HG03342 (cell line): ENCODE measurements around the gene LAMA2.

Source experiments
- ATAC-seq: cut with Tn5 transposase; IDR thresholded peaks from one replicate; pipeline ENCODE4 v1.9.1; 2021; ENCODE audit warnings: mild to moderate bottlenecking, moderate library complexity; ENCODE audit not compliant: unreplicated experiment

LAMA2 gene

DNA sequence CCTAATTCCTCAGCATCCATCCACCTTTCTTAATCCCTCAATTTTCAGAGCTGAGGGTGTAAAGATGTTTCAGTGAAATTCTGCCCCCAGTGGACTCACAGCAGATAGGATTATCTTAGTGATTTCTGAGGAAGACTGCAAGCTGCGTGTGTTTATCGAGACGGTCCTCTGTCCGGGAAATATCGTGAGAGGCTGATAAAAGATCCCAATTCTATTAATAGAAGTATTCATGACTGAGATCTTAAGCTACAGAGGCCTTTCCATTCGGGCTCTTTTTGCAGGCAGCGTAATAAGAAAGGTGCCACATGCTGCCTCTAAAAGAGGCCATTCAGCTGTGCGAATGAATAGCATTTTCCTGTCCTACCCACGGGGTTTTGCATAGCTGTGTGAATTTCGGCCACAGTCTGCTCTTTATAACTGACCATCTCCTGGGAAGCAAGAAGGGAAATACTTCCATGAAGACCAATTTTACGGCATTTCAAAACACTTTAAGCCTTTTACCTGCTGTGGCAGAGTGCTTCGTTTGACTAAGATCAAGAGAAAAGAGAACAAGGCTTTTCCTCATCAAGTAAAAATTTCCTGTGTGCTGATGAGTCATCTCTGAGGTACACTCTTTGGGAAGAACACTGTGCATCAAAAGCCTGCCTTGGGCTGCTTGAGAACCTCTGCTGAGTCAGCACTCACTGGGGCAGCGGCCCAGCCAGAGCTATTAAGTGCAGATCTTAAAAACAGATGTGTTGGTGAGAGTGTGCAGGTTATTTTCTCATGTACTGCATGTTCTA is 618.2 kb downstream of the LAMA2 start:
- no peak for ATAC-seq

DNA sequence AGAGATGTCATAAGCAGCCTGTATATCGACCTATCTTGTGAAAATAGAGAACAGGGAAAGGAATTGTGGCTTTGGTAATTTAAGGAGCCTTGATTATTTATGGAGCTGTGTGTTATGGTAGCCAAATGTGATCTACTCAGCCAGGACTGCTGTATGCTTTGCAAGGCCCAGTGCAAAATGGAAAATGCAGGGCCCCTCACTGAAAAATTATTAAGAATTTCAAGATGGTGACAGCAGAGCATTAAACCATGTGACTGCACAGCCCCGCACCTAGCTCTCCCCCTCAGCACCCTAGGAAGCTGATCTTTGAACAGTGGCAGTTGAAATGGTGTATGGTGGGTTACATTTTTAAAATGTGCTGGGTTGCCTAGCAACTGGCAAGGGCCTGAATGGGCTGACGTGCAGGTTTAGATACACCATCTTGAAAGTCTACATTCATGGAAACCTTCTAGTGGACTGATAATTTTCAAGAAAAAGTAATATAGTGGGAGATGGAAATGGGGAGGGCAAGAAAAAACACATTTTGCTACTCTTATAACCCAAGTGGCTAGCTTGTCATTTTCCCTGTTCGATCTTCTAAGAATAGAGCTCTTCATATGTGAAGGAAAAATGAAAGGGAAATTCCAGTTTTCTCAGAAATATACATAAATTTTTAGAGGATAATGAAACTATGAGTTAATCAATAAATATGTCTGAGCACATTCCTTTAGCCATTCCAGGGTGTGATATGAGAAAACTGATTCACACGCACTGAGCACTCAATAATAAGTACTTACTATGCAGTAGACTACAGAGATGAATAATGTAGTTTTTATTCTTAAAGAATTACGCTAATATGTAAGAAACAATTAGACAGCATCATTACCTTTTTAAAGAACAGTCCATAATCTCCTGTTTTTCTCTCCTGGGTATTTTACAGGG is 619.1 kb downstream of the LAMA2 start:
- no peak for ATAC-seq

DNA sequence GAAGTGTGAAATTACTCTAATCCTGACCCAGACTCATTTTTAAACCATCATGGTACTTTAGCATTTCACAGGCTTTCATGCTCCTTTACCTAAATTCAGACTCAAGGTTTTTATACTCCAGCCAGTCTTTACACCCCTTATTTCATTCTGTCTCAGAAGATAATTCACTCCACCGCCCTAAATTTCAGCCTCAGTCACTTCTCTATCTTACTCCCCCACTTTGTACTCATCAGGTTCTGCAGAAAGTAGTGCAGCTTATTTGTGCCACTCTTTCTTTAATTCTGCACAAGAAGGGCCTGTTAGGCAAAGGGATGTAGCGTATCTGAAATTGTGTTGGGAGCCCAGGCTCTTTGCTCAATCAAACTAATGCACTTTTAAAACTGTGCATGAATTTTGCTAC is 621.5 kb downstream of the LAMA2 start:
- no peak for ATAC-seq

DNA sequence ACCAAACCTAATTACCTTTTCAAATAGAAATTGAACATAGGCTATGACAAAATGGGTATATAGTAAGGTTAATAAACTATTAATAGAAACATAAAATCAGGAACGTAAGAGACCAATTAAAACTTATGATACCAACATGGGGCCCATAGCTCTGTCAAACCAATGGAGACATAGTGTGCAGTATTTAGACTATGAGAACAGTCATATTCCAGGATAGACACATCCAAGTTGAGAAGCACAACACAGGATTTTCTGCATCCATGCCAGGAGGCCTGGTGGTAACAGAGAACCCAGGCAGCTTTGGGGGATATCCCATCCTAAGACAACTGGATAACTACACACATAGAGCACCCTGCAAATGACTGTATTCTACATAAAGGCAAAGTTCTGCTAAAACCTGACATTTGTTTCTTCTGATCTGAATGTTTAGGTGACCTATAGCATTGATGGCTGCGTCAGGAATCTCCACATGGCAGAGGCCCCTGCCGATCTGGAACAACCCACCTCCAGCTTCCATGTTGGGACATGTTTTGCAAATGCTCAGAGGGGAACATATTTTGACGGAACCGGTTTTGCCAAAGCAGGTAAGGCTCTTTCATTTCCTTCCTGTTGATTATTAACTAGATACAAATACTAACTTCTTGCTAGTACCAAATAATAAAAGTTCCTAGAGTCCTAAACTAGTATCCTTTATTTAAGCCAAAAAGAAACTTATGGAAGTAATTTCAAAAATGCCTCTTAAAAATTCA is 624.3 kb downstream of the LAMA2 start:
- no peak for ATAC-seq

DNA sequence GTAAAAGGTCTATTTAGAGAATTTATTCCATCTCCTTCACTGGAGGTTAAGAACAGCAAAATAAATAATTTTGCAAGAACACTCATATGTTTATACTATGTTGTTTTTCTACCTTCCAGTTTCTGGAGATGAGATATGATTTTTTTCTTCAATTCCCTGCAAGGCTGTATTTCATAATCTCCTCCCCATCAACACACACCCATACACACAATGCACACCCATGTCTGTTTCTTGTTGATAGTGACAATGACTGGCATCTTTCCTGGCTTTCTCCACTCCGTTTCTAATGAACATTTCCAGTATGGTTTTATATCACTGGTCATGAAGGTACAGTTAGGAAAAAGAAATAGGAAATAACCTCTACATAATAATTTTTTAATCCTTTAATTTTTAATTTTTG is 624.9 kb downstream of the LAMA2 start:
- no peak for ATAC-seq

DNA sequence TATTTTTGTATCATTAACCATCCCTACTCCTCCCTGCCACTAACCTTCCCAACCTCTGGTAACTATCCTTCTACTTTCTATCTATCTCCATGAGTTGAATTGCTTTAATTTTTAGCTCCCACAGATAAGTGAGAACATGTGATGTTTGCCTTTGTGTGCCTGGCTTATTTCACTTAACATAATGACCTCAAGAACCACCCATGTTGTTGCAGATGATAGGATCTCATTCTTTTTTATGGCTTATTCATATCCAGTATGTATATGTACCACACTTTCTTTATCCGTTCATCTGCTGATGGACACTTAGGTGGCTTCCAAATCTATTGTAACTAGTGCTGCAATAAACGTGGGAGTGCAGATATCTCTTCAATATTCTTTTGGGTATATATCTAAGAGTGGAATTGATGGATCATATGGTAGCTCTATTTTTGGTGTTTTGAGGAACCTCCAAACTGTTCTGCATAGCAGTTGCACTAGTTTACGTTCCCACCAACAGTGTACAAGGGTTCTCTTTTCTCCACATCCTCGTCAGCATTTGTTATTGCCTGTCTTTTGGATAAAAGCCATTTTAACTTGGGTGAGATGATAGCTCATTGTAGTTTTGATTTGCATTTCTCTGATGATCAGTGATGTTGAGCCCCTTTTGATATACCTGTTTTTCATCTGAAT is 625.7 kb downstream of the LAMA2 start:
- no peak for ATAC-seq

DNA sequence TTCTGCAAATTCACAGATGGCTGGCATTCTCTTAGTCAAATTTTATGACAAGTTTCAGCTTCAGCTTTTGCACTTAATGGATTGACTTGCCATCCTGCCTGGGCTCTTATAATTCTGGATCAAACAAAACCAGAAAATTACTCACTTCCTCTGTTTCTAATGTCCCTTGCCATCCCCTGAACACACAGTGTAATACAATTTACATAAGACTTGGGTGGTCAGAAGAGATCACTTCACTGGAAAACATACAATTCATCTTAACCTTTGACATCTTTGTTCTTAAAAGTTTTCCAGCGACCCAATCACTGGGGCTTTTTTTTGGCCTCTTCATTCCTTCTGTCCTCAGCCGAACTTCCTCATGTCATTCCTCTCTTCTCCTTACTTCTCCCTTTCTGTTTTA is 628.0 kb downstream of the LAMA2 start:
- no peak for ATAC-seq

DNA sequence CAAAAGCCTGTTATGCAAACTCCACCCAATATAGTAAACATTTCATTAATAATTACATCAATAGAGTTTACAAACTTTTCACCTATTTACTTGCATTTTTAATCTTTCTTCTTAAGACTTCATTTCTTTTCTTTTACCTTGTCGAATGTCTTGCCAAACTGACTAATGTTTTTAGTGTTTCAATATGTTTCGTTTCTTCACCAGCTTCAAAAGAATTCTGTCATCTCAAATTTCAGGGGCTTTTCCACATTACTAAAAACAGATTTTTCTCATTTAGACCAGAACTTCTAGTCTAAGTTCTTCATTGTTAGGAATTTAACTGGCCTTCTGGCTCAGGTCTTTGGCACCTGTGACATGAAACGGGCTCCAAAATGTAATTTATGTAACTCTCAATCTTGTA is 630.5 kb downstream of the LAMA2 start:
- ATAC-seq, result no peak

DNA sequence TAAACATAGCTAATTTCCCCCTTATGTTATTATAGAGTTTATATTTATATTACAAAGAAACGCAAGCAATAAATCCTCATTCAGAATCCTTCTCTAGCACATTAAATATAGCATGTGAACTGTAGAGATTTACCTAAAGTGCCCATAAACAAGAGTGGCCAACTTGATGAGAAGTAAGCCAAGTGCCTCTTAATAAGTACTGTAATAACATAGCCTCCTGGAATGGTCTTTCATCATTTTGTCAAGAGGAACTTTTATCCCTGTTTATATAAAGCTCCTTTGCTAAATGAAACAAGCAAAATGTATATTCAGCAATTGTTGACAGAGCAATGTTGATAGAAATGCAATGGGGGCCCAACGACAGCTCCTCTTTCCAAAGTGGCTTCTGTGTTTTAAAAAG is 632.1 kb downstream of the LAMA2 start:
- no peak for ATAC-seq

DNA sequence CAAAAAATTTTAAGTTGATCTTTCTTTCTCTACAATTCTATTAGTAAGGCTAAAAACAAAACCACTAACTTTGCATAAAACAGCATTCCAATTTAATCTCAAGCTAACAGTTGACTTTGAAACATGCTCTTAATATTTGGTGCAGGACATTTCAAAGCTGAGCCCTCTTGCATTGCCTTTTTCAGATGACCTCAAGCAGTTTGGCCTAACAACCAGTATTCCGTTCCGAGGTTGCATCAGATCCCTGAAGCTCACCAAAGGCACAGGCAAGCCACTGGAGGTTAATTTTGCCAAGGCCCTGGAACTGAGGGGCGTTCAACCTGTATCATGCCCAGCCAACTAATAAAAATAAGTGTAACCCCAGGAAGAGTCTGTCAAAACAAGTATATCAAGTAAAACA is 633.1 kb downstream of the LAMA2 start:
- no peak for ATAC-seq

DNA sequence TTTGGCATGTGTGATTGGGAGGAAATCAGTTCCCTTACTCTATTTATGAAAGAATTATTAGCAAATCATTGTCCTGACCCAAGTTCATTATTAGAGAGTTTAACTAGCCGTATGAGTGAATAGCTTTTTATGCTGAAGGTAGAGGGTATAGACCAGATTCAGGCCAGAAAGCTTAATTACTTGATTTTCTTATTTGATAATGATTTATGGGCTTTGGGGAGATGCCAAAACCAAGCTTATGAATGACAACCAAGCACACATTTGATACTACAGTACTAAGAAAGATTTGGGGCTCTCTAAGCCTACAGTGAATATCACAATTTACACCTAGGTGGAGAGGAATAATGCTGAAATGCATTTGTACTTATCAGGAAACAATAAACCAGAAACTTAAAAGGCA is 633.8 kb downstream of the LAMA2 start:
- ATAC-seq, result no peak

DNA sequence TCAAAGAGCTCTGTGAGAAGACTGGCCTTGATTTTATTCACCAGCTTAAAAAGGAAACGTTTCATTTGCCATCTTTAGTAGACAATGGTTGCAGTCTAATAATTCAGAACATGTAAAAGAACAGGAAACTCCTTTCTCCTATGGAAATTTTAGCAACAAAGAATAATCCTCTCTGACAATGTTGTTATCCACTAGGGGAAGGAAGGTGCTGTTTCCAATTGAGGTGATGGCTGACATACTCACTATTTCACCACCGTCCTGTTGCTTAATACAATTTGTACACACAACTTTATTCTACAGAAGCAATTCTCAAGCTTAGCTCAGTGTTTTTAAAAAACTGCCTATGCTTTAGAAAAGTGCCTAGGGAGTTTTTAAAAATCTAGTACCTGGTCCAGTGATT is 634.4 kb downstream of the LAMA2 start:
- ATAC-seq, result no peak

DNA sequence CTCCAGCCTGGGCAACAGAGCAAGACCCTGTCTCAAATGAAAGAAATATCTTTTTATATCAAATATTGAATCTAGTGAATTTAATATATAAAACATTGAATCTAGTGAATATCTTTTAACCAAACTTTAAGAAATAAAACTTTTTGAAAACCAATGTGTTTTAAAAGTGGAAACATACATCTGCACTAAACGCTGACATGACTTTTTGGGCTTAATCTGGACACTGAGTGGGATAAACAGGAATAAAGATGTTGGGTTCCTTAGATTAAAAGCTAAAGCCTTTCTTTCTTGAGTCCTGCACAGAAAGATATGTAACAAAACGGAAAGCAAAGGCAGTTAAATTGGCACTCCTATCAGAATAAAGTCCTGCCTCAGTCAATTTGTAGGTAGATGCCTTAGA is 636.8 kb downstream of the LAMA2 start:
- no peak for ATAC-seq

DNA sequence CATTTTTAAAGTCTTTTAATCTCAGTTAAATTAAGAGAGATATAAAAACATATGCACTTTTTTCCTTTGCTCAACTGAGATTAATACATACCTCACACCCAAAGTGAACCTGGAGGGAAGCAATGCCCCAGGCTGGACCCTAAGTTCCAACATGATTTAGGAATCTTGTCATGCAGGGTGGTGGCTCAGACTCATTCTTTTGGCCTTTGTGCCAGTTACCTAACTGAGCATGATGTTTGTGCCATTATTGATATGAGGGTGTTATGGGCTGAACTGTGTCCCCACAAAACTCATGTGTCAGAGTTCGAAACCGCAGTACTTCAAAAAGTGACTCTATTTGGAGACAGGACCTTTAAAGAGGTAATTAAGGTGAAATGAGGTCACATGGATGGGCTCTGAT is 639.0 kb downstream of the LAMA2 start:
- ATAC-seq, result no peak

DNA sequence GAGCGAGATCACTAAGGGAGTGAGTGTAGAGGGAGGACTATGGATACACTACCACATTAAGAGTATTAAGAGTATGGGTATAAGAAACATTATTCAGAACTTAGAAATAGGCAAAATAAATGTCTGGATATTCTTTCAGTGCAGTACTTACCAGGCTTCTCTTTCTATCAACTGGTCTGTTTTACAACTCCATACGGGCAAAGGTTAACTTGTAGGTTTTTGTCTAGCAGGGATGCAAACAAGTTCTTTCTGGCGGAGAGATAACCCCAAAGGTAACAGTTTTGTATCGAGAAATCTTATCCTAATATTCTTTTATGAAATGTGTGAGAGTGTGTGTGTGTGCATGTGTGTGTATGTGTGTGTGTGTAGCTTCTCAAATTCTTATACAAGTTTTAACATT is 640.9 kb downstream of the LAMA2 start:
- ATAC-seq, result no peak

DNA sequence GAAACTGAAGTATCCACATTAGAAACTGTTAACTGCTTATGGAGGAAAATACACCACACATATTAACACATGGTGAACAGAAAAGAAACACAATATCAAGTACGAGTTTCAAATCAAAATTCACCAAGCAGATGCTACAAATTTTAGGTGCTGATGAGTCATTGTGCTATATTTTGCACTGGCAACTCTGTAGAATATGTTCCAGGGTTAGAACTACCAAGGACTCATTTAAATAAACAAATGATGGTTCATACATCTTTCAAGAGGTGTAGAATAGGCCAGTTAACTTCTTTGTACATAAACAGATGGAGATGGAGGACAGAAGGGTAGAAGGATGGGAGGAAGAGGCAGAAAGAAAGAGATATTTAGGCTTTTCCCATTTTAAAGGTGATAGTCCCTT is 642.1 kb downstream of the LAMA2 start:
- no peak for ATAC-seq

DNA sequence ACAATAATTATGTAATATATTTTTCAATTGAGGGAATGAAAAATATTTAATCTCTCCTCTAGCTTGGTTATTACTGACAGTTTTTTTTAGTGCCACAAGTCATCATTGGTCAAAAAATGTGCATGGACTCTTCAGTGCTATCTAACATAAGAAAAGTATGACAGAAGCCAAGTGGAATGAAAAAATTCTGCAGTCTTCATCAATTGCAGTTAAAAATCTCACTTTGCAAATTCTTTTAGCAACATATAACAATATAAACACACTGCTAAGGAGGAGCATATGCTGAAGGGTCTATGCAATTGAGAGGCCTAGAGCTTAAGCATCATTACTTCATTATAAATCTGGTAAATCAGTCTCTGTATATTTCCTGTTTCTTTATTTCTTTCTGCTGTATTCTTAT is 652.0 kb downstream of the LAMA2 start:
- no peak for ATAC-seq

DNA sequence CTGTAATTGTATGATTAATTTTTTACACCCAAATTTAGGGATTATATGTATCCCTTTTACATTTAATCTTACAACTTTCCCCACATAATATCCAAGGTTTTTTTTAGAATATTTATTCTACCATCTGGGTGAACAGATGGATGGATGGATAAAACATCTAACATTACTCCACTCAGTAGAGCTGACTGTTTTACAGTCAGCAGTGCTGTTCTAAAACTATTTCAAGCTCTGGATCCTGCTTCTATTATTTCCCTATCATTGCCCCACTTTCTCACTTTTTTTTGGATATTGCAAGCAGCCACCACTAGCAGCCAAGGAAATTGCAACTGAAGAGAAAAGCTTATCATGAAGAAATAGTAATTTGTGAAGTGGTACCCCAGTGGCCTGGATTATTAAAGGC is 653.3 kb downstream of the LAMA2 start:
- ATAC-seq, result no peak

DNA sequence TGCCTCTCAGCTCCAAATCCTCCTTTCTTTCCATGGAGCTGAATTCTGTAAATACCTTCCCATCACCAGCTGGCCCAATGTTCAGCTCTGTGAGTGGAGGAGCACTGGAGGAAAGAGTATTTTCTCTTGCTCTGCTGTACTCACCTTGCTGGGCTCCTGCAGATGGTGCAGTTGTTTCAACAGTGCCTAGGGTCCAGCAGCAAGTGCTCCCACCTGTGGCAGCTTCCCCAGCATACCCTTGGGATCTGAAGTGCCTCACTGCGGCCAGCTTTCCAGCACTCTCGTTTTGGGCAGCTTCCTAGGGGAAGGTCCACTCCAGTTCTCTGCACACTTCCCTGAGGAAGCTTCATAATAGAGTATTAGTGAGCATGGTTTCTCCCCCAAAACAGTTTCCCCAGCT is 656.1 kb downstream of the LAMA2 start:
- ATAC-seq, result no peak

DNA sequence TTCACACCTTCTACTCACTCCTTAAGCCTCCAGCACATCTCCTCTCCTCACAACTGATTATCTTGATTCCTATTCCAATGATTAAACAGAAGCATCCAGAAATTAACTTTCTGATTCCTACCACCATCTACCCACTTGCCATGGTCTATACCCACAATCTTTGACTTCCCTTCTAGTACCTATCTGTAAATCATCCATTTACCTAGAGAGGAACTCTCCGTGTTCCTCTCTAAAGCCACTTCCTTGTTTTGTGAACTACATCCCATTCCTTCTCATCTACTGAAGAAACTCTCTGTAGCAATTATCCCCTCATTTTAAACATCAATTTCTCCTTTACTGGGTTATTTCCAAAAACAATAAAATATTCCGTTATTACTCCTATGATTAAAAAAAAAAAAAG is 659.8 kb downstream of the LAMA2 start:
- no peak for ATAC-seq

DNA sequence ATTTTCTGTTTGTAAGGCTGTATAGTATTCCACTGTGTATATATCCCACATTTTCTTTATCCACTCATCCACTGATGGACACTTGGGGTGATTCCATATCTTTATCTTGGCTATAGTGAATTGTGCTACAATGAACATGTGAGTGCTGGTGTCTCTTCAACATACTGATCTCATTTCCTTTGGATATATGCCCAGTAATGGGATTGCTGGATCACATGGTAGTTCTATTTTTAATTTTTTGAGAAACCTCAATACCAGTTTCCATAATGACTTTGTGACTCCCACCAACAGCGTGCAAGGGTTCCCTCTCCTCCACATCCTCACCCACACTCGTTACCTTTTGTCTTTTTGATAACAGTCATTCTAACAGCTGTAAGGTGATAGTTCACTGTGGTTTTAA is 661.0 kb downstream of the LAMA2 start:
- ATAC-seq, result no peak
